ENCODE measurements around the gene GUCY1A2.

The GUCY1A2 gene

GRCh38 chr11:106627694-106628093 is 390.6 kb downstream of the GUCY1A2 start:
- TF ChIP-seq ZFX (IDR thresholded peaks at IDR 0.05): no peak
- TF ChIP-seq CTCF (conservative IDR thresholded peaks at IDR 0.05): no peak

GRCh38 chr11:106625566-106625965 is 392.7 kb downstream of the GUCY1A2 start:
- TF ChIP-seq ZFX (IDR thresholded peaks at IDR 0.05) (no peak), CTCF (conservative IDR thresholded peaks at IDR 0.05) (no peak)
- H3K27ac ChIP-seq: no peak overlapping the region

More at GRCh38 chr11:106627694-106628093, 390.6 kb downstream of the GUCY1A2 start:
- no peak overlapping the region for H3K27ac ChIP-seq

- no peak for TF ChIP-seq CTCF (conservative IDR thresholded peaks at IDR 0.05)
- no peak for TF ChIP-seq ZFX (IDR thresholded peaks at IDR 0.05)
These were observed 393.9 kb downstream of the GUCY1A2 start for GRCh38 chr11:106624377-106624776.

More at GRCh38 chr11:106624377-106624776, 393.9 kb downstream of the GUCY1A2 start:
- no peak overlapping the region for H3K27ac ChIP-seq
